DMS153 treated with DMSO at 0.1 percent for 48 hours (cell line): ENCODE measurements around the gene NPIPB8.
"Not testable (repeated sequence)": the region's sequence is repeated elsewhere in the genome, so short reads cannot be mapped to it uniquely, and the experiment has no call there.

Source experiments
- DNase-seq: peaks from one replicate; lab custom pipeline; 2025; ENCODE audit not compliant: unreplicated experiment; lab: John Stamatoyannopoulos, UW

Gene NPIPB8

DNA sequence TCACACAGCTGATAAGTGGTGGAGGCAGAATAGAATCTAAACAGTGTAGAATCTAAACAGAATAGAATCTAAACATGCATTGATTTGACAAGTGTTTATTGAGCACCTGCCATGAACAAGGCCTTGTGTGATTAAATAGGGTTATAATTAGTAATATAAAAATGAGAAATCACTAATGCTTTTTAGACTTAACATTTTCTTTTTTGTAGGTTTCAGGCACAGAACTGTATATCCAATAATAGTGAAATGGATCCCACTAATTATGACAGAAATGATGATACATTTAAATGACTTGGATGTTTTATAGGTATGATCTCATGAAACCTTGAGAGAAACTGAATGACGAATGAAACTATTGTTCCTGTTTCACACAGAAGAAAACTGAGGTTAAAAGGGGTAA lies at the start of gene NPIPB8:
NPIPB8 (plus strand) TSS at position 301 of the 400 bp plus-strand sequence. CDS start 296 bp downstream, outside the sequence.
- not testable (repeated sequence) for DNase-seq

DNA sequence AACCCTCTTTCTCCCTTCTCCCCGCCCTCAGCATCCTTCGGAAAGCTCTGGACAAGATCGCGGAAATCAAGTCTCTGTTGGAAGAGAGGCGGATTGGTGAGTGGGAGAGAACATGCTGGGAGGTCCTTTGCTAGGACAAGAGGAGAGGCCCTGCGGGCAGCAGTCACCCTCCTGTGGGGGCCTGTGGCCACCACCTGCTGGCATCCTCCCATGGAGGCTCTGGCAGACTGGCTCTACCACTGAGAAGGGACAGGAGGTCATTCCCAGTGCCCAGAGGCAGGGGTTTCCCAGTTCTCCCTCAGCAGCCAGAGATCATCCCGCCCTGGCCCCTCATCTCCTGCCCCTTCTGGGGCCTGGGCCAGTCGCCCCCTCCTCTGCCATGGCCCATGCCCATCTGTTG lies 48.8 kb upstream of the NPIPB8 start:
- DNase-seq: no peak

DNA sequence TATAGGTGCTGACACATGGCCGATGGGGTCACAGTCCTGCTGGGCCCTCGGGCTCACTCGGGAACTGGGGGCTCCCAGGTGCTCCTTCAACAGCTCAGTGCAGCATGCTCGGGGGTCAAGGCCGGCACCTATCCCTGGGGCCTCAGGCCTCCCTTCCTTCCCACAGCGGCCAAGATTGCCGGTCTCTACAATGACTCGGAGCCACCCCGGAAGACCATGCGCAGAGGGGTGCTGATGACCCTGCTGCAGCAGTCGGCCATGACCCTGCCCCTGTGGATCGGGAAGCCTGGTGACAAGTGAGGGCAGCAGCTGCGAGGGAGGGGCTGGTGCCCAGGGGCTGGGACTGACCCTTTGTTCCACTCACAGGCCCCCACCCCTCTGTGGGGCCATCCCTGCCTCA lies 47.9 kb upstream of the NPIPB8 start:
- no peak for DNase-seq

DNA sequence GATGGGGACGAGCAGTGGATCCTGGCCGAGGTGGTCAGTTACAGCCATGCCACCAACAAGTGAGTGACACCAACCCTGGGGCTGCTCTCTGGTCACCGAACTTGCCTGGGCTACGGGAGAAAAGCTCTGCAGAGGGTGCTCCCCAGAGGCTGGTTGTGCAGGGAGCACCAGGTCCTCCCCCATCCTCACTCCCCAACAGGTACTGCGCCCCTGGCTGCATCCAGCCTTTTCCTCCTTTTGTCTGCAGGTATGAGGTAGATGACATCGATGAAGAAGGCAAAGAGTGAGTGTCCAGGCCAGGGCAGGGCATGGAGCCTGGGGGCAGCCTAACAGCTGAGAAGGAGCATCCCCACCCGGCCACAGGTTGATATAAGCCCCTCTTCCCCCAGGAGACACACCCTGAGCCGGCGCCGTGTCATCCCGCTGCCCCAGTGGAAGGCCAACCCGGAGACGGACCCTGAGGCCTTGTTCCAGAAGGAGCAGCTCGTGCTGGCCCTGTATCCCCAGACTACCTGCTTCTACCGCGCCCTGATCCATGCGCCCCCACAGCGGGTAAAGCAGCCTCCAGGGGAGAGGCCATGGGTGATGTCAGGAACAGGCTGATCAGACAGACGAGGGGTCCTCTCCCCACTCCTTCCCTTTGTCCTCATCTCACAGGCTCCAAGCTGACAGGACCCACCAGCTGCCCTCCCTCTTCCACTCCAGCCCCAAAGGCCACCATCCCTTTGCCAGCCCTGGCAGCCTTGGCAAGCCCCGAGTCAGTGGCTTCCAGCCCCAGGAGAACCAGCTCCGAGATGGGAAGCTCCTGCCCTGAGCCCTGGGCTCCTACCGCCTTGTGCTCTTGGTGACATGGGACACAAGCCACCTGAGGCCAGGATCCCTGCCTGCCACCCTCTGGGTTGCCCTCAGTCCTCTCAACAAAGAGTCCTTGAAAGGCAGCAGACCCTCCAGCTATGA lies 47.2 kb upstream of the NPIPB8 start:
- no peak for DNase-seq

DNA sequence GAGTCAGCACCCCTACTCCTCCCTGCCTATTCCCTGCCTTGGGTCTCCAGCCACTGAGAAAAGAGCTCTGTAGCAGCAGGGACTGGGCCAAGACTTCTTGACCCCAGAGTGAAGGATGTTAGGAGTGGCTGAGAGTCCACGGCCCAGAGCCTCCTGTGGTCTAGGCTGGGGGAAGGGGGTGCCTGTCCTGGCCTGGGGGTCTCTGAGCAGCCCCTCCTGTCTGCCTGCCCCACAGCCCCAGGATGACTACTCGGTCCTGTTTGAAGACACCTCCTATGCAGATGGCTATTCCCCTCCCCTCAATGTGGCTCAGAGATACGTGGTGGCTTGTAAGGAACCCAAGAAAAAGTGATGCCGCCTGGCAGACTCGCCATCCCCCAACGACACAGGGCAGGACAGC lies 46.5 kb upstream of the NPIPB8 start:
- no peak for DNase-seq

DNA sequence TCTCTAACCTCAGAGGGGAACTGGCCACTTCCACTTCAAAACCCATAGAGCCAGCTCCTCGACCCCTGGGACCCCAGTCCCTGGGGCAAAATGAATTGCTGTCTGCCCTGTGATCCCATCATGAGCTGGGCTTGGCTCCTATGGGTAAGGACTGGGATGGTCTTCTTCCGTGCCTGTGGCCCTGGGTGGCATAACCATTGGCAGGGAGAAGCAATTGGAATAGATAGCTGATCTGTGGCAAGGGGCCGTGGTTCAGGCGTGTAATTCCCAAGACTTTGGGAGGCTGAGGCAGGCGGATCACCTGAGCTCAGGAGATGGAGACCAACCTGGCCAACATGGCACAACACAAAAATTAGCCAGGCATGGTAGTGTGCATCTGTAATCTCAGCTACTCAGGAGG lies 45.4 kb upstream of the NPIPB8 start:
- DNase-seq: no peak

DNA sequence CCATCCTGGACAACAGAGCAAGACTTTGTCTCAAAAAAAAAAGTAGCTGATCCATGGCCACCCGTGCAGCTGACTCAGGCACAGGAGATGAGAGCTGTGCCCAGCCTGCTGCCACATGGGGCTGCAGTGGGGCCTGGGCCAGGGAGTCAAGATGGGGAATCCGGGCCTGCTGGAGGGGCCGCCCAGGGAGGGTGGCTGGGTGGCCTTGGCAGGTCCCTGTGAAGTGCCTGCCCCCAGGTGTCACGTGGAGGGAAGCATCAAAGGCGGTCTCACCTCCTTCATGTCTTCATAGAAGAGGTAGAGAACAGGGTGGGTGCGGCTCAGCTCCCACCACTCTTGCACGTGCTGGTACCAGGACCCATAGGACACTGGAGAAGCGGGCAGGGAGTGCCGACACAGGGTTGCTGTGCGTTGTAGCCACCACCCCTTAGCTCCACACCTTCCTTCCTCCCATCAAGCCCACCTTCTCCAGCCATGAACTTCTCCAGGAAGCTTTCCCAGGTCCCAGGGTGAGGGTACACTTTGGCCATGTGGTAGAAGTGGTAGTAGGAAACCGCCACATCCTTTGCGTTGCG lies 44.8 kb upstream of the NPIPB8 start:
- no peak for DNase-seq

DNA sequence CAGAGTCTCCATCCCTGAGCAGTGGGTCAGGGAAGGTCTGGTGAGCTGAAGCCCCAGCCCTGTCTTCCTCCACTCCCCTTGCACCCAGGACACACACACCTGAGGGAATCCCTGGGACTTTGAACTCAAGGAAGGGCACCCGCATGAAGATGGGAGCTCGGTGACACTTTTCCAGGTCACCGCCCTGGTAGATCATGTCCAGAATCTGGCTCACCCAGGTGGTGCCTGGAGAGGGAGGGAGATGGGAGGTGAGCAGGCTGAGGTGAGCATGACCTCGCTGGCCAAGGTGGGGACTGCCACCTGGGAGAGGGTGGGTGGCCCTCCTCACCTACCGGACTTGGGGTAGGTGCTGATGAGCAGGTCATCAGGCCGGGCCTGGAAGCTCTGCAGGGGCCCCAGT lies 42.4 kb upstream of the NPIPB8 start:
- not testable (repeated sequence) for DNase-seq

DNA sequence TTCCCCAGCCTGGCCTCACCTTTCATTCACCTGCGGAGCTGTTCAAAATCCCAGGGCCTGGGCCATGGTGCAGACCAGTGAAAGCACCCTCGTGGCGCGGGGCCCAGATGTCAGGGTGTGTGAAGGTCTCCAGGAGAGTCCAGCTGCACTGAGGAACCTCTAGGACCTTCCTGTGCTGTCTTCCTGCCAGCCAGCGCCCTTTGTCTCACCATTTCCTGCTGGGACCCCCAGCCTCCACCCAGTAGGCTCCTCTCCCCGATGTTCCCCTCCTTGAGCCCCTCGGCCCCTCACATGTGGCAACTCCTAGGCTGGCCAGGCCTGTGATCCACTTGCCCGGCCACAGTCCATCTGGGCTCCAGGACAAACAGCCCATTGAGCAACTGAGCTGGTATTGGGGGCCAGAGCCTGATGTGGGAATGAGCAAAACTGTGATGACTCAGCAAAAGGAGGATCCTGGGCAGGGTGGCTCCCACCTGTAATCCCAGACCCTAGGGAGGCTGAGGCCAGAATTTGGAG lies 41.7 kb upstream of the NPIPB8 start:
- DNase-seq: no peak

DNA sequence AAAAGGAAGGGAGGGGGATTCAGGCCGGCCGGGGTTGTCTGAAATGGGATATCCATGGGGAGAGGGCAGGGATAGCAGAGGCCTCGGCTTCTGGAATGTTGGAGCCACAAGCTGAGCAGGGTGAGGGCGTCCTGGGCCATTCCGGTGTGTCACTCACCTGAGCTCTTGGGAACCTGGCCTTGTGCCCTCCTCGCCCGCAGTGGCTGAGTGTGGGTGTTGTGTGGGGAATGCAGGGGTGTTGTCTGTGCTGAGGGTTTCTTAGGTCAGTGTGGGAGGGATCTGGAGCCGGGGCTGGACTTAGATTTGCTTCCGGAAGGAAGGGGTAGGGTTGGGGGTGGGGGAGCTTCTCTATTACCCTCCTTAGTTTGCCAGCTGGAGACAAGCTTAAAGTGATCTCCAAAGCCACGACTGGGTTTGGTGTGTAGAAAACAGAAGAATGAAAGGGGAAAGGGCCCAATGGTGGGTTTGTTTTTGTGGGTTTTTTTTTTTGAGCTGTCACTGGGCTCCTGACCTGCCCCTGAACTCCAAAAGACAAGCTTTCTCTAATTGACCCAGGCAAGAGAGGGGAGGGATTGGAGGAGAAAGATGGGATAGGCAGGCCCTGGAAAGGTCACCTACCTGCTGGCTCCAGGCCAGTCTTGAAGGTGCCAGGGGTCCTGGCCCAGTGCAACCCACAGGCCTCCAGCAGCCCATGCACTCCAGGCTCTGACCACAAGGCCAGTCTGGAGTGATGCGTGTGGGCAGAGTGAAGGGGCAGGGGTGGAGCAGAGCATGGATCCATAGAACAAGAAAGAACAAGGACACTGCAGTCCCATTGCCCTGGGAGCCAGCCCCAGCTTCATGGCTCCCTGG lies 40.8 kb upstream of the NPIPB8 start, which contains the start of gene SULT1A2:
SULT1A2 (minus strand) TSS at position 211 of the 852 bp plus-strand sequence. CDS start 1,120 bp downstream, outside the sequence.
- DNase-seq: no peak

DNA sequence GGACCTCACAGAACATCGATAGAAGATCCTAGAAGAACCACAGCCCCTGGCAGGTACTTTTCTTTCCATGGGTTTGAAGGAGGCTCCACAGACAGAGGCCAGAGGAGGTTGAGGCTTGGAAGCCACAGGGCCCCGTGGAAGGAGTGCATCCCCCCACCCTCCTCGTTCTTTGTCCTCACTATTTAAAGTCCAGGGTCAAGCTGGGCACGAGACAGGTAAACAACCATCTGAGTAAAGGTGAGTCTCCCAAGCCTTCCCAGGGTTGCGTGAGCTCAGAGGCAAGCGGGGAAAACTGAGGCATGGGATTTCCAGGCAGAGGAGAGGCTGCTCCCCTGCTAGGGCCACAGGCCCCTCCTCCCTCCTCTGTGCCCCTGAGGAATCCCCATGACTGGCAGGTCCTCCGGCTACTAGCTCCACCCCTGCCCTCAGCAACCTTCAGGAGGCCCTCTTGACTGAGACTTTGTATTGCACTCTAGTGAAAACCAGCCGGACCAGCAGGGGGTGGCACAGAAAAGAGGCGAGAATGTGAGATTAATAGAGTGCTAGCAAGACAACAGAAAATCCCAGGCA lies 40.1 kb upstream of the NPIPB8 start:
- DNase-seq: no peak

DNA sequence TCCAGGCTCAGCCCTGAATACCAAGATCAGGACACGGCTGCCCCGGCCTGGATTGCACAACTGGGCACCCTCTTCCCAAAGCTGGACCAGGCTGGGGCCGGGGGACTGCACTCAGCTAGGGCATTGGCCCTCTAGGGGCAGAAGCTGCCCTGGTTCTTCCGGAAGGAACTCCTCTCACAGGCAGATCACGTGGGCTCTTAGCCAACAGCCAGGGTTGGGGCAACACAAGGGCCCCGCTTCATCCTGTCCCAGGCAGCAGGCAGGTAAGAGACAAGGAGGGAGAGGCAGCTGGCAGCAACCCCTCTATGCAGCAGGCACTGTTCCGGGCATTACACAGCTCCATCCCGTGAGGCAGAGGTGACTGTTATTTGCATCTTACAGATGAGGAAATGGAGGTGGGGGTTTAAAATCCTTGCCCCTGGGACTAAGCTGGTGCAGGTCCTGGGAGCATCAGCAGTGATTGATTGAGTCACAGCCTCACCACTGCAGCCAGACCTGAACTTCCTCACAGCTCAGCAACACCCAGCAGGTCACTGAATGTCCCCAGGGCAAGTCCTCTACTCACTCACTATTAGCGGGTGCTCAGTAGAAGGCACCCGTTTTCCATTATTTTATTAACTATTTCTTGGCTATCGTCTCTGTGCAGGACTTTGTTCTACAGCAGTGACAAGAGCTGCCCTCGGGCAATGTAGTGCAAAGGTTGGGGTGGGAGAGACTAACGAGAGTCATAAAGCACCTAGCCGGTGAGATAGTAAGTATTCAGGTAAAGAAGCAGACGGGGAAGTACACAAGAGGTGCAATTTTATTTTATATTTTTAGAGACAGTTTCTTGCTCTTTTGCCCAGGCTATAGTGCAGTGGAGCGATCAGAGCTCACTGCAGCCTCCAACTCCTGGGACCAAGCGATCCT lies 38.2 kb upstream of the NPIPB8 start:
- DNase-seq: not testable (repeated sequence)

DNA sequence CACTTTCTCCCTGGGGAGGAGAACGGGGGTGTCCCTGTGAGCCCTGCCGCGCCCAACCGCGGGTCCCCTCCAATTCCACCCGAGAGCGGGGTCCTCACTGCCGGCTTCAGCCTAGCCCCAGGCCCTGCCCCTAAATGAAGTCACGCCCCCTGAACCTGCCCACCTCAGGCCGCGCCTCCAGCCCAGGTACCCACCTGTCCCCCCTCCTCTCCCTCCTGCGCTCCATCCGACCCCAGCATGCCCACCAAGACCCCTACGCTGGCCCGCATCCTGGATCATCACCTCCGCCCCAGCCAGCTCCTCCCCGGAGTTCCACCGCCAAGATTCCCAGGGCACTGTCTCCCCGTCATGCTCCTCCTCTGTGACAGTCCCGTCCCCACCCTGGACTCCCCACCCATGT lies 36.9 kb upstream of the NPIPB8 start:
- DNase-seq: not testable (repeated sequence)

DNA sequence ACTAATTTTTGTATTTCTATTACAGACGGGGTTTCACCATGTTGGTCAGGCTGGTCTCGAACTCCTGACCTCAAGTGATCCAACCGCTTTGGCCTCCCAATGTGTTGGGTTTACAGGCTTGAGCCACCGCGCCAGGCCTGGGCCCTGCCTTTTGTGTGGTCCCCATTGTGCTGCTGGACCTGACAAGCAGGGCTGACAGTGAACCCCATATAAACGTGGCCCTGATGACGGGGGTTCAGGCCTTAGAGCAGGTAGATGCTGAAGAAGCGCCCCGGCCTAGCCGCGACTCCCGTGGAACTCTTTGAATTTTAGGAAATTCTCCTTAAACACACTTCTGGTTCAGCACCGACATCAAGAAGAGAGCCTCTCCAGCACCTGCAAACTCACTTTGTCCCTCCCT lies 36.3 kb upstream of the NPIPB8 start:
- not testable (repeated sequence) for DNase-seq

DNA sequence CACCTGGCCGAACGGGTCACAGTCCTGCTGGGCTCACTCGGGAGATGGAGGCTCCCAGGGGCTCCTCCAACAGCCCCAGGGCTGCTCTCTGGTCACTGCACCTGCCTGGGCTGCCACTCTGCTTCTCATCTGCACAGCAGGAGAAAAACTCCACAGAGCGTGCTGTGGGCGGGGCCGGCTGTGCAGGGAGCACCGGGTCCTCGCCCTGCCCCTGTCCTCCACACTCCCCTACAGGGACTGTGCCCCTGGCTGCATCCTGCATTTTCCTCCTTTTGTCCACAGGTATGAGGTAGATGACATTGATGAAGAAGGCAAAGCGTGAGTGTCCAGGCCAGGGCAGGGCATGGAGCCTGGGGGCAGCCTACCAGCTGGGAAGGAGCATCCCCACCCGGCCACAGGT lies 35.8 kb upstream of the NPIPB8 start:
- DNase-seq: not testable (repeated sequence)

DNA sequence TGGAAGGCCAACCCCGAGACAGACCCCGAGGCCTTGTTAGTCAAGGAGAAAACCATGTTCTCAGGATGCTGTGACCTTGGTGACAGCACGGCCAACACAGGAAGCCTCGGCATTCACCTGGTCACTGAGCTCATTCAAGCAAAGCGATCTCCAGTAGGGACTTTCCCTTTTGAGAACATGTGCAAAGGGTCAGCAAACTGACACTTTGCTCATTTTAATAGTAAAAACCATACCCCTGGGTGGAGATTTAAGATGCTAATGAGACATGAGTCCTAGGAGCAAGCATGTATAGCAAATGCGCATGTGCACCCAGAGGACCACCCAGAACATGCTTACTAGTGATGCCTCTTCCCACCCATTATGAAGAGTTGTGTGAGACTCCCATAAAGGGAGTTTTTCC lies 35.3 kb upstream of the NPIPB8 start:
- DNase-seq: no peak

DNA sequence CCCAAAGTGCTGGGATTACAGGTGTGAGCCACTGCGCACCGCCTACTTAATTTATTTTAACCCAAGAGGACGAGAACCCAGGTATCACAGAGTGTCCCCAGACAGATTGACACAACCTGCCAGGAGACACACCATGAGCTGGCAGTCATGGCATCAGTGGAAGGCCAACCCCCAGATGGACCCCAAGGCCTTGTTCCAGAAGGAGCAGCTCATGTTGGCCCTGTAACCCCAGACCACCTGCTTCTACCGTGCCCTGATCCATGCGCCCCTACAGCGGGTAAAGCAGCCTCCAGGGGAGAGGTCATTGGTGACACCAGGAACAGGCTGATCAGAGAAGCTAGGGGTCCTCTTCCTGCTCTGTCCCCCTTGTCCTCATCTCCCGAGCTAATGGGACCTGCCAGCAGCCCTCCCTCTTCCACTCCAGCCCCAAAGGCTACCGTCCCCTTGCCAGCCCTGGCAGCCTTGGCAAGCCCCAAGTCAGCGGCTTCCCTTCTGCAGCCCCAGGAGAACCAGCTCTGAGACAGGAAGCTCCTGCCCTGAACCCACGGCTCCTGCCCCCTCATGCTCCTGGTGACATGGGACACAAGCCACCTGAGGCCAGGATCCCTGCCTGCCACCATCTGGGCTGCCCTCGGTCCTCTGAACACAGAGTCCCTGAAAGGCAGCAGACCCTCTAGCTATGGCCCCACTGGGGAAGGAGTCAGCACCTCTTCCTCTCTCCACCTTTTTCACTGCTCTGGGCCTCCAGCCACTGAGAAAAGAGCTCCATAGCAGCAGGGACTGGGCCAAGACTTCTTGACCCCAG lies 34.3 kb upstream of the NPIPB8 start:
- no peak for DNase-seq

DNA sequence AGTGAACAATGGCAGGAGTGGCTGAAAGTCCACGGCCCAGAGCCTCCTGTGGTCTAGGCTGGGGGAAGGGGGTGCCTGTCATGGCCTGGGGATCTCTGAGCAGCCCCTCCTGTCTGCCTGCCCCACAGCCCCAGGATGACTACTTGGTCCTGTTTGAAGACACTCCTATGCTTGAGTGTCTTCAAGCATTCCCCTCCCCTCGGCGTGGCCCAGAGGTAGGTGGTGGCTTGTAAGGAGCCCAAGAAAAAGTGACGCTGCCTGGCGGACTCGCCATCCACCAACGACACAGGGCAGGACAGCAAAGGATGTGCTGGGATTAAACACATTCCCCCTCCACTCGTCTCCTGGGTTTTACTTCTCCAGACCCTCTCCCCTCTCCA lies 33.7 kb upstream of the NPIPB8 start:
- DNase-seq: no peak
